Stimulated activated CD8-positive, alpha-beta memory T cell treated with anti-CD3 and anti-CD28 coated beads, Interleukin-4, amount 100 ng/mL, for 48 hours (primary cell): ENCODE data around the gene NPLOC4.

Experiments
- DNase-seq: peaks from one replicate; pipeline ENCODE4 v3.0.0-alpha.2; 2020

NPLOC4 gene

DNA sequence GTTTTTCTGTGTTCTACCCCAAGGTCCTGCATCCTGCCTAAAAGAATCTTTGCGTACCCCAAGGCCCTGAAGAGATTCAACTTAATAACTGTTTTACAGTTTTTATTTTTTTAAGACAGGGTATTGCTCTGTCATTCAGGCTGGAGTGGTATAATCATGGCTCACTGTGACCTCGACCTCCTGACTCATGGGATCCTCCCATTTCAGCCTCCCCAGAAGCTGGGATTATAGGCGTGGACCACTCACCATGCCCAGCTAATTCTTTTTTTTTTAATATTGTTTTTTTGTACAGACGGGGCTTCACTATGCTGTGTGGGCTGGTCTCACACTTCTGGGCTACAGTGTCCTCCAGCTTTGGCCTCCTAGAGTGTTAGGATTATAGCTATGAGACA, 75.4 kb downstream of the NPLOC4 start:
- DNase-seq, result no peak

DNA sequence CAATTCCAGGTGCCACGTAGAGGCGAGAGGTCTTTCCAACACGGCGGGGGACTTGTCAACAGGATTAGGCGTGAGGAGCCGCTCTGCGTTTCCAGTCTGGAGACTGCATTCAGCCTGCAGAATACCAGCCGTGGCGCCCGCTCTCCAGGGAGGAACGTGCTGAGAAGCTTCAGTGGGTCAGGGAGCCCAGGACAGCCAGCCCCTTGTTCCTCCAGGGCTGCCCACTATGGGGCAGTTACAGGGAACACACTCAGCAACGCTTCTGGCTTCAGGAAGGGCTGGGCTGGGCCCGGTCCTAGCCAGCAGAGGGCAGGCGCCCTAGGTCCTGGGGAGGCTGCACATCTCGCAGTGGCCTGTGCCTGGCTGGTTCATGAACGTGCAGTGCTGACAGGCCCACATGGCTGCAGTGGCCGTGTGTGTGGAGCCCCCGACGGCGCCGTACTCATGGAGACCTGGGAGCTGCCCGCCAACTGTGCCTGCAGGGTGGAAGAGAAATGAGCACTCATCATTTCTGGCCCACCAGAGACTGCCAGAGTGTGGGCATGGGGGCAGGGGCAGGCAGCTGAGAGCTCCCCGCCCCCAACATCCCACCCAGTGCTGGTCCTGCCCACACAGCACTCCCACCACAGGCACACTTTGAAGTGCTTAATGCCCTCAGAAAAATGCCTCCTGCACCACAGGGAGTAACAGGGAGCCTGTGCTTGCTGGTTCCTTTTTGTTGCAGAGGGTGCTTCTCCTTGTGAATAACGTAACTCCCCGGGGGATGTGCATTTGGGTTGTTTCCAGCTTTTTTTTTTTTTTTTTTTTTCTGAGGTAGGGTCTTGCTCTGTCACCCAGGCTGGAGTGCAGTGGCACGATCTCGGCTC, 77.7 kb downstream of the NPLOC4 start:
- DNase-seq, result no peak

DNA sequence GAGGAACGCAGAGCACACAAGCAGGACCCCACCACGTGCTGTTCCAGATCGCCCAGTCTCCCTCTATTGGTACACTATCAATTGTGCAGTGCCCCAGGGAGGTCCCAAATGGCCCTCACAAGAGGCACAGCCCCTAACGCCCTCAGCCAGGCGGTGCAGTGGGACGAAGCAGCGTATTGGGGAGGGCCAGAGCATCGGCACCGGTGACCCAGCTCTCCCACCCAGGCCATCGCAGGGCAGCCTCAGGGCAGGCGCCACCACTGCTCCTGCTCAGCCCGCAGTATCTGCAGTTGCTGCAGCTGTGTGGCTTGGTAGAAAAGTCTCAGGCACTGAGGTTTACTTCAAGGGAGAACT, 78.8 kb downstream of the NPLOC4 start:
- no peak for DNase-seq

DNA sequence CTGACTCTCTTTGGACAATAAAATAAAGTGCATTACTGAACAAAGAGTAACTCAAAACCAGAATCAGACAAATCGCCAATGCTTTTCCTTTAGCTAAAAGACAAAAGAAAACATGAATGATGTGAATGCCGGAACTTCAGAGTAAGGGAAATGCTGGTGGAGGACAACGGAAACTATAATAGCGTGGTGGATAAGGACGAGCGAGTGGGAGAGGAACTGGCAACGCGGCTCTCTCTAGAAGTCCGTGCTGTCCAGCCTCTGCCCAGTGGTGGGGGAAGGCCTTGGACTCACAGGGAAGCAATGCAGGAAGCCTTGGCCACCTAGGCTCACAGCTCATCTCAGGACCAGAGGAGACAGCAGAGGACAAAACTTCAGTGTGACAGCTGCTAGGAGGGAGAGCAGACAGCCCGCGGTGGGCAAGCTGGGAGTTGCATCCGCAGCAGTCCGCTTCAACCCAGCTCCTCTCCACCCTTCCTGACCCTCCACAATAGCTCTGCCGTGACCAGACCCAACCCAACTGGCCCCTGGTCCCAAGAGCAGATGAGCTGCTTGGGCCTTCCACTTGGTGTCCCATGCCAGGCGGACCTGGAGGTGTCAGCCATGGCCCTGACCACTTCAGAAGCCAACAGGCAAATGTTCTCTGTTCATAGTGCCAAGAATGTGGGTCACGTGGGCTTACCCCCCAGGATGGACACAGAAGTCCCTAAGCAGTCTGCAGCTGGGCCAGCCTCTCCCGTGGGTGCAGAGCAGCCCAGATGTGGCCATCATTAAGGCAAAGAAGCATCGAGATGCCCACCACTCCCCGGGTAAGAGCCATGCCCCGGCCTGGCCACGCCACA, 79.4 kb downstream of the NPLOC4 start:
- no peak for DNase-seq

DNA sequence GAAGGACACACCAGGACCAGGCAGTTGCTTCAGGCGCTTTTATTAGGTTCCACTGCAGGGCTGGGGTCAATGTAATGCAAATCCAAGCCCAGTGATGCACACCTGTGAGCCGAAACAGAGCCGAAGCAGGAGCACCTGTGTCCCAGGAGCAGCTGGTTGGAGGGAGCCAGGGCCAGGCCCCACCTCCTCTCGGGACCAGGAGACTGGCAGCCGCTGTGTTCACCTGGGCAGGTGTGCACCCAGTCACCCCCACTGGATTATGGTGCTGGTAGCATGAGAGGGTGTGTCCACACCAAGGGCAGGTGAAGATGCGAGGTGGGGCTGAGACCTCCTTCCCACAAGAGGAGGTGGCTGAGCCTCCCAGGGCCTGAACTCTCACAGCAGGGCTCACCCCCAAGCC, 80.0 kb downstream of the NPLOC4 start:
- no peak for DNase-seq

DNA sequence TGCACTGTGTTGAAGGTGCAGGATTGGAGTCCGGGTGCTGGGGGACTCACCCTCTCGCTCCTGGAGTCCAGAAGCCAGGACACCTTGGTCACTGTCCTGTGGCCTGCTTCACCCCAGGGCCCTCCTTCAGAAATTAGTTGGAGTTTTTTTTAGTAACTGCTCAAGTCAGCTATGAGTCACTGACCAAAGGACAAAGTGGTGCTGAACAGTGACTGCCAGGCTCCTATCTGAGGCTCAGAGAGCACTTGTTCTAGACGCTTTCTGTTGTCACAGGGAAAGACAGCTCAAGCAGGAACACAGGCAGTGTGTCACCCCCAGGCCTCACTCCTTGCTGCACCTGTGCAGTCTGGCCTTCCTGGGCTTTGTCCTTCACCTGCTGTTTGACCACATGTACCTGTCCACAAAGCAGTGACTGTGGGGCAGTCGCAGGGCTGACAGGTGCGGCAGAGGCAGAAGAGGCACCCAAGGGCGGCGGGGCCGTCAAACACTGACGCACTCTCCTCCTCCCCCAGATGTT, 80.7 kb downstream of the NPLOC4 start:
- no peak for DNase-seq

DNA sequence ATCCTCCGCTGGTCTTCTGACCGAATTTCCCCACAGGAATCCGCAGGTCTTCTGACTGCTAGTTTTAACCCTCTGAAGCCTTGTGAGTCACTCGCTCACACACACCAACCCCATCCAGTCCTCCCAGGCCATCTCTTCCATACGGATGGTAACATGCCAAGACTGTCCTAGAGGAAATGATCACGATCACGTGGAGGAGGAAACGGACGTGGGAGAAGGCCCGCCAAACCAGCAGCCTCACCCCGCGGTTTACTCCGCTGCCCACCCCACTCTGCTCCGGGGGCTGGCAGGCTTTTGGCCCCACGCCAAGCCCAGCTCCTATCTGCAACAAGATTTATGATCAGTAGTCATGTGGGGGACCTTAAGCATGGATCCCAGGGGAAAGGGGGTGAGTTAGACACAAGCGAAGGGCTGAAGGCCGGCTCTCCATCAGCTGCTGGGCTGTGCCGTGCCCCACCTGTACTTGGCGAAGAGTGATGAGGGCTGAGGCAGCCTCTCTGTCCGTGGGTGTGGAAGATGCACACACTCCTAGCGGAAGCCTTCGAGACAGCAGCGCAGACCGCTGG, 83.2 kb downstream of the NPLOC4 start:
- peak; percentile 43 for DNase-seq

DNA sequence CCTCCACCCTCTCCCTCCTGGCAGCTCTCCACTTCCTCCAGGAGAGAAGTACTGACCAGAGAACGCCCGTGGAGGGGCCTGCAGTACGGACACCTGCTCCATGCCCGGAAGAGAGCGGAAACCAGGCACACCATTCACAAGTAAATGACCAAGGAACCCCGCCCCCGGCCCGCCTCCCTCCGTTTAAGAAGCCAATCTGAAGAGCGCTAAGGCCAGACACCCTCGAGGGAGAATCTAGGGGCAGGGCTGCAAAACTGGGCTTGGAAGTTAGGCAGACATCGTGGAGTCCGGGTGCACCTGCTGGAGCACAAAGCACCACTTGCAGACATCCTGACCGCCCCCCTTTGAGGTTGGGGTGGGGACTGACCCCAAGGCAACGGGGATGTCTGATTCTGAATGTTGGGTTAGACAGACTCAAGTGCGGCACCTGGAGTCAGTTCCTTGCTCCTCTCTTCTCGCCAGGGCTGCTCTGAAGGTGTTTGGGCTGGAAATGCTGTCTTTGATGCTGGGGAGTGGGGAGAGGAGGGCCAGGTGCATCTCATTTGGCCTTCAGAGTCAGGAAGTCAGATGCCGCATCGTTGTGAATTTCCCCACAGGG, 83.8 kb downstream of the NPLOC4 start:
- peak; percentile 87 for DNase-seq

DNA sequence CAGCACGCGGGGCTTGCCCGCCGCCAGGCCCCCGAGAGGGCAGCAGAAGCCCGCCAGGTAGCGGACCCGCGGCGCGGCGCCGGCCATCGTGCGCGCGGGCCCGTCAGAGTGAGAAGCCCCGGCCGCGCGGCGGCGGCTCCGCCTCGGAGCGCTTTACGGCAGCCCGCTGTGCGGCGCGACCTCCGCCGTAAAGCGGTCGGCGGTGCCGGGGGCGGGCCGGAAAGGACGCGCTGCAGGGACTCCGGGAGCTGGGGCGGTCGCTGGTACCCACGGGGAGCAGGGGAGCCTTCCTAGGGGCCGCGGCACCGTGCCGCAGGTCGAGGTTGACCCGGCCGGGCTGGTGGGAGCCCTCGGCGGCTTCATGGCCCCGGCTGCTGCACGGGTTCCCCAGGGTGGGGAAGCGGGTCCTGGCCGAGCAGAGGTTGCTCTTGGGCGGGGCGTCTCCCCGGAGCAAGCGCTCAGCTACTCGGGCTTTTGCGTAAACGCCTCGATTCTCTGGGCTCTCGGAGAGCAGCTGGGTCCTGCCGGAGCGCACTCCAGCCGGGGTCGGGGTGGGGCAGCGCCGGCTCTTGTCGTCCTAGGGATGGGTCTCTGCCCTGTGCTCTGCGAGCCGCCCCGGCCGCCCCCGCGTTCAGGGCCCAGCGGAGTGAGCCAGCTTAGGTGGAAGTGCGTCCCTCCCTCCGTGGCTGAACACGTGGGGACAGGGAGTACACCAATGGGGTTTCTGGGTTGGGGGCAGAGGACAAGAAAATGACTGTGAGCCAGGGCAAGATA, 84.5 kb downstream of the NPLOC4 start, which contains the start of gene FAAP100:
Gene FAAP100, minus strand, starts transcription at position 110 of the 774 bp plus-strand sequence. Its CDS starts 23 bp downstream, at position 87.
- peak; percentile 85 for DNase-seq

DNA sequence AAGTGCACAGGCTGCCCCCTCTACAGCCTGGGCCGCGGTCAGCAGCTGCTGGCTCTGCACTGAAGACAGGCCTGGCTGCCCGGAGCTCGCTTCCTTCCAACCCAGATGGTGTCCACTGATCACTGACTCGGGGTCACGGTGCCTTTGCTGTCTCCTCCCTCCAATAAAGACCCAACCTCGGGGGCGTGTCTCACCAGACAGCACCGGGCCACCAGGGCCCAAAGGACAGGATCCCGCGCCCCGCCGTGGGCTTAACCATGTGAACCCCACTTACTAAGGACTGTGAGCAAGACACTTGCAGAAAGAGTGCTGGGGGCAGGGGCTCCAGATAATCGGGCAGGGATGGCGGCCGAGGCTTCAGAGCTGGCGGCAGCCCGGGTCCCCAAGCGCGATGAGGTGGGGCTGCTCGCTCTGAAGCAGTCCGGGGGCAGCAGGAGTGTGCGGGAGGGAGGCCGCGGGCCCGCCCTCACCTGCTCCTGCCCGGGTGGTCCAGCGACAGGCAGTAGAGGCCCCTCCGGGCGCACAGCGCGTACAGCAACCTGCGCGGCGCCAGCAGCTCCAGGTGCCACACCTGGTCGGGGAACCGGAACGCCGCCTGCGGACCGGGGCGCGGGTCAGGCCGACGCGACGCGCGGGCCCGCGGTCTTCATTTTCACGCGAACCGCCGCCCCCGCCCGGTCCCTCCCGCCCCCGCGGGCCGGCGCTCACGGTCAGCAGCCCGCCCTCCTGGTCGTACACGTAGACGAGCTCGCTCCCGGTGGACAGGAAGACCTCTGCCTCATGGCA, 85.3 kb downstream of the NPLOC4 start:
- DNase-seq, result peak; percentile 45

DNA sequence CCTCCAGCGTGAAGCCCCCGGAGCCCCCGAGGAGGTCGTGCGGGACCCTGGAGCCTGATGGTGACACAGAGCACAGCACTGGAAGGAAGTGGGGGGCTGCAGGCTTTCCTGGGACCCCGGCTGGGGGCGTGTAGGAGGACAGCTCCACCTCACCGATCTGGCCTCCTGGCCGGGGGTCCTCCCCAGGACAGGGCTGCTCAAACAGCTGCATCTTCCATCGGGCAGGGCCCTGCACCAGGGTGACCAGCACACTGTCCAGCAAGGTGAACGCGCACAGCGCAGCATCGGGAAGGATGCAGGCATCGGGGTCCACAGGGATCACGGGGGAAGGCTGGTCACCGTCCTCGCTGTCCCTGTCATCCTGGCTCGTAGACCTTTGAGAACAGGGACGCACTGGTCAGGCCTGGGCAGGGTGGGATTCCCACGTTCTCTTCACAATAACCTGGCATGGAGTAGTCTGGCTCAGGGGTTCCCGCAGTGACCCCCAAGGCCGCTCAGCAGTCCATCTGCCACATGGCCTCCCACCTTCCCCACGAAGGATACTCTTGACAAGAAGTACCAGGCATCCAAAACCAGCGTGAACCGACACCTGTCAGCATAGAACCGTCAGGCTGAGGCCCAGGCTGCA, 86.0 kb downstream of the NPLOC4 start:
- no peak for DNase-seq

DNA sequence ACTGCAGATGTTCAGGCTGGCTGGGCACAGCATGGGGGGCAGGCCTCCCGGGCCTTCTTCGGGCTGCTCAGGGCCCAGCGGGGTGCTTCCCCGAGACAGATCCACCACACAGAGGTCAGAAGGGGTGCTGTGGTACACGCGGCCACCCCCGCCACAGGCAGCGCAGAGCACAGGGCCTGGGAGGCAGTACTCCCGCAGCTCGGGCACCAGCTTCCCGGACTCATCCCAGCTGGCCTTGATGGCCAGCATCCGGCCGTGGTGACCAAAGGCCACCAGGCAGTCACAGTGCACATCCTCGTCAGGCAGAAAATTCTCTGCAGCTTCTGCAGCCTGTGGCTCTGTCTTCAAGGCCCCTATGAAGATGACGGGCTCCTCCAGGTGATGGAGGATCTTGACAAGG, 86.6 kb downstream of the NPLOC4 start:
- DNase-seq, result no peak

DNA sequence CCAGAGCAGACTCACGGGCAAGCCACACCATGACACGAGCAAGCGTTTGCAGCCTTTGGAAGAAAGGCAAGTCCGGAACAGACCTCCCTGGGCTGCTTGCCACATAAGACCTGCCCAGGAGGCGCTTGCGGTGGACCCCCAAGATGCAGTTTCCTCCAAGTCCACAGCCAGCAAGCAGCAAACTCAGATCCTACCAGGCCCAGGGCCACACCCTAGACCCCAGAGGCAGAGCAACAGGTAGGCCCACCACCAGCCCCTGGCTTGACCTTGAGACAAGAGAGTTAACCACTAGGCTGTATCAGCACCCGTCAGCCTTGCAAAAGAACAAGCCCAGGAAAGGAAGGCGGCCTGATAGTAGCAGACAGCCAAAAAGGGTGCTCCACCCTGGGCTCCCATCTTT, 87.1 kb downstream of the NPLOC4 start:
- no peak for DNase-seq

DNA sequence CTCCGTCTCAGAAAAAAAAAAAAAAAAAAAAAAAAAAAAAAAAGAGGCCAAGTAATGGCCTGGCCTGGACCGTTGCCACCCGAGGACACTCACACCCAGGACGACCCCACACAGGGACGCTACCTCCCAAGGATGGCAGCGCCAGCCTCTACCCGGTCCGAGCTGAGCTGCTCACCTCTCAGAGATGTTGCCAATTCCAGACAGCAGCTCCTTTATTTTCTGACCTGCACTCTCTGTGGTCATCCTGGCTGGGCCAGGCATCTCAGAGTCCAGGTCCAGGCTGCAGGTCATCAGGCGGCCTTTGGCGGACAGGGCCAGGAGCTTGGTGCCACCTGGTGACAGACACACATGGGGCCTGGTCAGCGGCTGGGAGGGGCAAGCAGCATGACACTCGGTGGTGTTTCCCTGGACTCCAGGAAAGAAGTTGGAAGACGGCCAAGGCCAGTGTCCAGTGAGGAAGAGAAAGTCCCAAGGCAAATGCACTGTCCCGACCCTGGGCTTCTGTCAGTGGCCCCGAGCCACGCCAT, 87.8 kb downstream of the NPLOC4 start:
- DNase-seq, result no peak

DNA sequence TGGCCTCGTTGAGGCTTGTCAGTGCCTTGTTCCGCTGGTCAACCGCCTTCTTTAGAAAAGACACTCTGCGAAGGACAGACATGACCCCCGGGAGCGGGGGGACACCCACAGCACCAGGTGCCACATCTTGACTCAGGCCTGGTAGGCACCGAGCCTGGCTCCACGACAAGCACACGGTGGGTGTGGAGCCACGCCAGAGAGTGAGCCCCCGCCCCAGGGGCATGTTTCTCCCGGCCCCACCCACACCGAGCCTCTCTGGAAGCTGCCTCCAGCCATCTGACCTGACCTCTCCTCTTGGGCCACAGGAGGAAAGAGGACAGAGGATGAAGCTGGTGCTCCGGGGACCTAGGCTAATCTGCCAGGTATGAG, 89.3 kb downstream of the NPLOC4 start:
- no peak for DNase-seq

DNA sequence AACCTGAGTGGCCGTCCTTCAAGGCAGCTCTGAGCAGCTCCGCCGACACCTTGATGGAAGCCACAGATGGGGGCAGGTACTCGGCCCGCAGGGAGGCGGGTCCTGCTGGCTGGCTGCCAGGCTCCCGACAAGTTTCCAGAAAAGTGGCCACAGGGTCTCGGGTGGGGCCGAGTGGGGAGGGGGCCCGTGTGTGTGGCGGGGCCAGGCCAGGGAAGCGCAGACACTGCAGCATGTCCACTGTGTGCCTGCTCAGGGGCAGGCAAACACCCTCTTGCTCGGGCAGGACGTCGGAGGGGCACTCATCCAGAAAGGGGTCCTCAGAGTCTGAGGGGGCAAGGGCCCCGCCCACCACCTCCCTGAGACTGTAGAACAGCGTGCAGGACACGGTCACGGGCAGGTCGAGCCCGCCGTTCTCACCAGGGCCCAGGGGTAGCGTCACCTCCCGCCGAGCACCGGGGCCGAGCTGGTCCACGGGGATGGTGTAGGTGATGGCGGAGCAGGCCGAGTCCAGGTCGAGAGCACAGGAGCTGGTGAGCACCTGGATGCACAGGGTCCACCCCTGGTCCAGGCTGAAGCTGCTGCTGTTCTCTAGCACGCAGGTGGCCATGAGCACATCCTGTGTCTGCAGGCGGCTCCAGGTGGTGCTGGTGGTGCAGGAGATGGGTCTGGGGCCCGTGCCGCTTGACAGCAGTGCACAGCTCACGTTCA, 89.9 kb downstream of the NPLOC4 start:
- DNase-seq, result no peak

DNA sequence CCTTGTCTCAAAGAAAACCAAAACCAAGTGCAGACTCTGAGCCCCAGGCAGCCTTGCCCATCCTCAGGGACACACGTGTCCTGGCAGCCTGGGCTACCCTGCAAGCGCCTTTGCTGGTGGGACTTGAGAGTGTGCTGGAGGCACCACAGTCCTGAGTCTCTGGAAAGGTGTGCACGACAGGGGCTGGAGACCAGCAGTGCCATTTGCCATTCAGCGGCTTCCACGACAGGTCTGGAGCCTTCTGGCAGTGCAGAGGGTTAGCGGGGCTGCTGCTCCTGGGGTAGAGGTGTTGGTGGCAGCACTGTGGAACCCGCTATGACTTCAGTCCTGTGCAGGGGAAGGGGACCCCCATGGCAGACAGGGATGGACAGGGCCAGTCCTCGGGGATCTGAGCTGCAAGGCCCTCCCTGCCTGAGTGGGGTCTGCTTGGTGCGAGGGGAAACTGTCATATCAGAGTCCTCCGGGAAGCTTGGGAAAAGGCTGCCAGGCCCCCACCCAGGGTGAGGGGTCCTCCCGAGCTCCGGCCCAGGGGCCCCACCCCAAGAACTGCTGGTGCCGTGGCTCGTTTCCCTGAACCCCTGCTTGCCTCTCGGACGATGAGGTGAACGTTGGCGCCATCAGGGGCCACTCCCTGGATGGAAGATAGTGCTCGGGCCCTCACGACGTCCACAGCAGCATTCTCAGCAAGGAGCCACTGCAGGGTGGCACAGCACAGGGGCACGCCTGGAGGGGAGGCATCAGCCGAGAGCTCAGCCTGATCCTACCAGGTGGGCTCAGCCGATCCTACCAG, 91.6 kb downstream of the NPLOC4 start:
- DNase-seq, result no peak

DNA sequence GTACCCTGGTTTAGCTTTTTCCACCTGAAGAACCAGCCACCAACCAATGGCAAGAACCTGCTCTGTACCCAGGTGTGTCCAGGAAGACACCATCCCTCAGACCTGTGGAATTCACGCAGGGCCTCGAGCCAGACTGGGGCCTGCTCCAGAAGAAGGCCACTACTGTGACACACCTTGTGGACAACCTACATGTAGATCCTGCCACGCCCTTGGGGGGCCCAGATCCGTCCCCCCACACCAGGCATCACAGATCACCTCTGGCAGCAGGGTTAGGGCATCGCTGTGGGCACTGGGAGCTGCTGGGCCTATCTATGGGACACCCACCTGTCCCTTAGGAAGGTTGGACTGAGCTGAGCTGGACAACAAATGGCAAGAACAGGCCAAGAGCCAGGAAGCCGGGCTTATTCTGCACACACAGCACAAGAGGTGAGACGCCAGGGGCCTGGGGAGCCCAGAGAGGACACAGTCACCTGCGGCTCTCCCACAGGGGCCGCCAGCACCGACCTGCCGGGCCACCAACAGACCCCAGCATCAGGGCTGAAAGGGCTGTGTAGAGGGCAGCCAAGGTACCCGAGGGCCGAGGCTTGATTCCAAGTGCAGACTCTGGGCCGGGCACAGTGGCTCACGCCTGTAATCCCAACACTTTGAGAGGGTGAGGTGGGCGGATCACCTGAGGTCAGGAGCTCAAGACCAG, 92.5 kb downstream of the NPLOC4 start:
- no peak for DNase-seq

DNA sequence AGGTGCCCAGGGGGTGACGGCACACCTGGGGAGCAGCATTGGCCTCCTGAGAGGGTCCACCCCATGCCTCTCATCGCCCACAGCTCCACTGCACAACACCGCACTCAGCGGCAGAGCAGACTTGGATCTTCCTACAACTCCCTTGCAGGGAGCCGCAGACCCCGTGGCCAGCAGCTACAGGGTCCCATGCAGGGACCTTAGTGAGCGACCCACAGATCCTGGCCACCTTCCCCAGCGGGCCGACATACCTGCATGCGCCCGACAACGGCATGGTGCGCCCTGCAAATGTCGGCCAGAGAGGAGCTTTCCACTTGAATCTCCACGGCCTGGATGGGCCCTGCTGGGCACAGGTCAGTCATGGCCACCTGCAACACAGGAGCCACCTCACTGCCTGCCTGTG, 93.2 kb downstream of the NPLOC4 start:
- DNase-seq, result no peak
